ENCODE measurements around the gene LIPM.

The LIPM gene, protein sequence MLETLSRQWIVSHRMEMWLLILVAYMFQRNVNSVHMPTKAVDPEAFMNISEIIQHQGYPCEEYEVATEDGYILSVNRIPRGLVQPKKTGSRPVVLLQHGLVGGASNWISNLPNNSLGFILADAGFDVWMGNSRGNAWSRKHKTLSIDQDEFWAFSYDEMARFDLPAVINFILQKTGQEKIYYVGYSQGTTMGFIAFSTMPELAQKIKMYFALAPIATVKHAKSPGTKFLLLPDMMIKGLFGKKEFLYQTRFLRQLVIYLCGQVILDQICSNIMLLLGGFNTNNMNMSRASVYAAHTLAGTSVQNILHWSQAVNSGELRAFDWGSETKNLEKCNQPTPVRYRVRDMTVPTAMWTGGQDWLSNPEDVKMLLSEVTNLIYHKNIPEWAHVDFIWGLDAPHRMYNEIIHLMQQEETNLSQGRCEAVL

DNA sequence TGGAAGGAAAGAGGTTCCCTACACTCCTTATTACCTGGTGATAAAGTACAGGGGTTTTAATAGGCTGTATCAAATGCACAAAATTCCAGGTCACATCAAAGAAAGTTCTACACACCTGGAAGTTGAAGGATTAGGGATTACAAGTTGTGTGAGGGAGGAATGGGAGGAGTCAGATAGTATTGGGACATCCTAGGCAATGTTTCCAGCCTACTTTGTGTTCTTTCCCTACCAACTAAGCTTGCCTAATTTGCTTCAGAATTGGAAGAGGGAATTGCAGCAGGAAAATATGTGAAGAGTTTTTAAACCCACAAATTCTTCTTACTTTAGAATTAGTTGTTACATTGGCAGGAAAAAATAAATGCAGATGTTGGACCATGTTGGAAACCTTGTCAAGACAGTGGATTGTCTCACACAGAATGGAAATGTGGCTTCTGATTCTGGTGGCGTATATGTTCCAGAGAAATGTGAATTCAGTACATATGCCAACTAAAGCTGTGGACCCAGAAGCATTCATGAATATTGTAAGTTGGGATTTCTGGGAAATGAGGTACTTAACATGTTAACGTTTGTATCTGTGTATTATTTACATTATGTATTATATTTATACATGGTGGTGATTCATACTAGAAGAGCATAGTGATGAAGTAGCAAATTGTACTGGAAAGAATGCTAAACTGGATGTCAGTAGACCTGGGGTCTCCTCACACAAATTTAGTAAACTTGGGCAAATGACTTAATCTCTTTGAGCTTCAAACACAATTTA, at the start of gene LIPM:
TSS of gene LIPM (plus strand) at position 208 of the 763 bp plus-strand sequence. CDS start at position 375, 167 bp downstream.
- DNase-seq: no peak
- Histone ChIP-seq H3K27me3 (ENCODE audit: insufficient read depth, low read depth, severe bottlenecking) (no peaks in the 10 kb centered on the region), H3K4me3 (ENCODE audit: low read depth, low read length) (no peak within 1 kb of the TSS), H3K27ac (no peak within 1 kb of the TSS), H3K9me3 (ENCODE audit: severe bottlenecking) (no peaks in the 10 kb centered on the region), H3K36me3 (no peaks in the 10 kb centered on the region)
- TF ChIP-seq, protein P1, sequence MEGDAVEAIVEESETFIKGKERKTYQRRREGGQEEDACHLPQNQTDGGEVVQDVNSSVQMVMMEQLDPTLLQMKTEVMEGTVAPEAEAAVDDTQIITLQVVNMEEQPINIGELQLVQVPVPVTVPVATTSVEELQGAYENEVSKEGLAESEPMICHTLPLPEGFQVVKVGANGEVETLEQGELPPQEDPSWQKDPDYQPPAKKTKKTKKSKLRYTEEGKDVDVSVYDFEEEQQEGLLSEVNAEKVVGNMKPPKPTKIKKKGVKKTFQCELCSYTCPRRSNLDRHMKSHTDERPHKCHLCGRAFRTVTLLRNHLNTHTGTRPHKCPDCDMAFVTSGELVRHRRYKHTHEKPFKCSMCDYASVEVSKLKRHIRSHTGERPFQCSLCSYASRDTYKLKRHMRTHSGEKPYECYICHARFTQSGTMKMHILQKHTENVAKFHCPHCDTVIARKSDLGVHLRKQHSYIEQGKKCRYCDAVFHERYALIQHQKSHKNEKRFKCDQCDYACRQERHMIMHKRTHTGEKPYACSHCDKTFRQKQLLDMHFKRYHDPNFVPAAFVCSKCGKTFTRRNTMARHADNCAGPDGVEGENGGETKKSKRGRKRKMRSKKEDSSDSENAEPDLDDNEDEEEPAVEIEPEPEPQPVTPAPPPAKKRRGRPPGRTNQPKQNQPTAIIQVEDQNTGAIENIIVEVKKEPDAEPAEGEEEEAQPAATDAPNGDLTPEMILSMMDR (IDR thresholded peaks at IDR 0.05; ENCODE audit: low read depth, low read length): no peak

DNA sequence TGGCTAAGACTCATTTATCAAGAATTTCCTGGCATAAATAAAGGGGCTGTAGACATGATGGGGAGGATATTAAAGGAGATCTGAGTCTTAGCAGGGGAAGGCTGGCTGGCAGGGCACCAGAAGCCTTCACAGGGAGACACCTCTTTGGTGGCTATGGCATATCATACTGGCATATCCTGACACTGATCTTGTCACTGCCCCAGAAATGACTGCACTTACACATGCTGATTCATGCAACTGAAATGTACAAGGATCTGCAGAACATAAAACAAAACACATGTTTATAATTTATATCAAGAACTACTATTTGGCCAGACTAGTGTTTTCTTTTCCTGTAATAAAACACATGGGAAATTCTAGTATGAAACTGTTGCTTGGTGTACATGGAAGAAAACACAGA, 48.2 kb upstream of the LIPM start:
- H3K27ac ChIP-seq: no peak overlapping the region
- DNase-seq: no peak
- H3K4me3 ChIP-seq (ENCODE audit: low read depth, low read length): no peak overlapping the region
- H3K36me3 ChIP-seq: no peaks in the 10 kb centered on the region
- no peaks in the 10 kb centered on the region for H3K9me3 ChIP-seq (ENCODE audit: severe bottlenecking)
- TF ChIP-seq, protein P1 (IDR thresholded peaks at IDR 0.05; ENCODE audit: low read depth, low read length): no peak
- no peaks in the 10 kb centered on the region for H3K27me3 ChIP-seq (ENCODE audit: insufficient read depth, low read depth, severe bottlenecking)

DNA sequence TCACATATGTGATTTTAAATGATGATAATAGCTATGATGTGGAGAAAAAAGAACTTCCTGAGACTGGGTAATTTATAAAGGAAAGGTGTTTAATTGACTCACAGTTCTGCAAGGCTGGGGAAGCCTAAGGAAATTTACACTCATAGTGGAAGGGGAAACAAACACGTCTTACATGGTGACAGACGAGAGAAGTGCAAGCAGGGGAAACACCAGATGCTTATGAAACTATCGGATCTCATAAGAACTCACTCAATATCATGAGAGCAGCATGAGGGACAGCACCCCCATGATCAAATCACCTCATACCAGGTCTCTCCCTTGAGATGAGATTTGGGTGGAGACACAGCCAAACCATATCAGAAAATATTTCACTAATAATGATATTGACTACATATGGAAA, 46.8 kb upstream of the LIPM start:
- TF ChIP-seq, protein P1 (IDR thresholded peaks at IDR 0.05; ENCODE audit: low read depth, low read length): no peak
- no peak for DNase-seq
- H3K36me3 ChIP-seq: no peaks in the 10 kb centered on the region
- no peak overlapping the region for H3K27ac ChIP-seq
- no peak overlapping the region for H3K4me3 ChIP-seq (ENCODE audit: low read depth, low read length)
- H3K27me3 ChIP-seq (ENCODE audit: insufficient read depth, low read depth, severe bottlenecking): no peaks in the 10 kb centered on the region
- no peaks in the 10 kb centered on the region for H3K9me3 ChIP-seq (ENCODE audit: severe bottlenecking)

DNA sequence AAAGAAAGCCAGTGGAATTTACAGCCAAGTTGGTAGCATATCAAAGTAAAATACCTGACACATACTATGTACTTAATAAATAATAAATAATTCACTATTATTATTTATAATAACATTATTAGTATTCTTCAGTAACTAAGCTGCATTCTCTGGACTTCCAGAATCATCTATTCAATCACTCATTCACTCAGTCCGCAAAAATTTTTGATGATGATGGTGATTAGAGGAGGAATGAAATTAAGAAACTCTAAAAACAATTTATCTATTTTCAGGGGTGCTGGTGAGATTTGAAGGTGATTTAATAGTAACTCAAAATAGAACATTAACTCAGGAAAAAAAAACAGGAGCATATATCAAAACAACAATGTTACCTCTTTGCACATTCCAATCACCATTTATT, 45.9 kb upstream of the LIPM start:
- no peak overlapping the region for H3K27ac ChIP-seq
- H3K9me3 ChIP-seq (ENCODE audit: severe bottlenecking): no peaks in the 10 kb centered on the region
- TF ChIP-seq, protein P1 (IDR thresholded peaks at IDR 0.05; ENCODE audit: low read depth, low read length): no peak
- DNase-seq: no peak
- no peaks in the 10 kb centered on the region for H3K27me3 ChIP-seq (ENCODE audit: insufficient read depth, low read depth, severe bottlenecking)
- H3K4me3 ChIP-seq (ENCODE audit: low read depth, low read length): no peak overlapping the region
- H3K36me3 ChIP-seq: no peaks in the 10 kb centered on the region

DNA sequence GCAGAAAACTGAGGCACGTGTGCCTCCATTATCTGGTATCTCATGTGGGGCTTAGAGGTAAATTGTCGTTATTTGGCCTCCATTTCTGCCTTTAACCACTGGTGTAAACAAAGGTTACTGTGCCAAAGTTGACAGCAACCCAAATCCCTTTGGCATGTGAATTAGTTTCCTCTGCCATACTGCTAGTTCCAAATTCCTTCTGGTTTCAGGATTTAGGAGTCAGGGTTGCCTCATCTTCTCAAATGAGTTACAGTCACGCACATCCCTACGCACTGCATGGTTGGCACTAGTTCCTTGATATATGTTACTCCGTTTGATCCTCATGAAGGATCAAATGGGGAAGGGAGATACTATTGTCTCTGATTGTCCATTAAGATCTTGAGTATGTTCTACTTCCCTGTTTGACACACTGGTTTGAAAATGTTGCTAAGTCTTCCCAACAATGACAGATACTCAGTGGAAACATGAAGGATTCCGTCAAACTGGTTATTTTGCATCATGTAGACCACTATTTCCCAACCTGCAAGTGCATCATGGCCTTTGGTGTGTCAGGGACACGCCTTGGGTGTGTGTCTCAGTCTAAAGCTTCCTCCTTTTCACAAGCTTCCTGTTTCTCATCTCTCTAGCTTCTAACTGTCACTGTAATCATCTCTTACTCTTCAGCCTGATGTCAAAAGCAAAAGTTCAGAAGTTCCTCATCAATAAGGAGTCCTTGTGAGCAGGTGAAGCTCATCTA, 43.0 kb upstream of the LIPM start, which contains the start of gene LIPN:
TSS of gene LIPN (plus strand) at position 655 of the 736 bp plus-strand sequence. CDS start 1,386 bp downstream, outside the sequence.
- H3K9me3 ChIP-seq (ENCODE audit: severe bottlenecking): no peaks in the 10 kb centered on the region
- no peaks in the 10 kb centered on the region for H3K27me3 ChIP-seq (ENCODE audit: insufficient read depth, low read depth, severe bottlenecking)
- H3K4me3 ChIP-seq (ENCODE audit: low read depth, low read length): no peak within 1 kb of the TSS
- TF ChIP-seq, protein P1 (IDR thresholded peaks at IDR 0.05; ENCODE audit: low read depth, low read length): no peak
- no peaks in the 10 kb centered on the region for H3K36me3 ChIP-seq
- DNase-seq: no peak
- H3K27ac ChIP-seq: no peak within 1 kb of the TSS
